Measurements from ENCODE around the gene FOXO1. TPM values are rescaled to one million over a fixed set of nuclear protein-coding genes. Genes with fewer than 3 reads are reported as not detected.

FOXO1 gene
- total RNA-seq, 1 donor from 2014 or later = 10.4 TPM

DNA sequence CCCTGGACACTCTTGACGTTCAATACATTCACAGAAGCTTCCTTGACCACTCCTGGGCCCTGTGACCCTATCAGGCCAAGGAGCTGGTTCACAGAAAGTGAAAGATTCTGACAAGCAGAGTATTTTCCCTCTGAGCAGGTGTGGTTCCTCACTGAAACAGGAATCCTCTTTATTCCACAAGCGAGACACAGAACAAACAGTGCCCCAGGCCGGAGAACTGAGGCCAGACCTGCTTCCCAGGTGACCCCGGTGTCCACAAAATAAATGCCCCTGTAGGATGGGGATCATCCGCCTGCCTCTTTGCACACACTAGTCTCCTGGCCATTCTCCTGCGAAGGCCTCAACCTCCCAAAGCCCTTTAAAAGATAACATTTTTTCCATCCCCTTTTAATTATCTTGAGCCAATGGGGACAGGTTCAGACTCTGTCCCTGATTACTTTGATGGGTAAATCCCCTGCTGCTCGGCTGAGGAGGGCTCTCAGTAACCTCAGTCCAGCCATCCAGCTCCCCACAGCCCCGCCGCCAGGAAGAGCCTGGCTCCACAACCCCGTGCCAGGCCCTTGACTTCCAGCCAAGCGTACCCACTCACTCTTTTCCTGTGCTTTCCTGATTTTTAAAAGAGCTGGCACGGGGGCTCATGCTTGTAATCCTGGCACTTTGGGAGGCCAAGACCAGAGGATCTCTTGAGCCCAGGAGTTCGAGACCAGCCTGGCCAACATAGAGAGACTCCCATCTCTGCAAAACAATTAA, 129.1 kb downstream of the FOXO1 start:
- Histone ChIP-seq H3K27ac (ENCODE audit: low read depth, low read length) (no peak overlapping the region), H3K9me3 (ENCODE audit: insufficient read depth, low read depth, low read length) (no peaks in the 10 kb centered on the region), H2AFZ (ENCODE audit: low read depth, low read length) (no peak overlapping the region), H3K4me2 (ENCODE audit: low read length) (no peak overlapping the region), H3K36me3 (ENCODE audit: insufficient read depth, low read length) (no peaks in the 10 kb centered on the region), H3K79me2 (ENCODE audit: insufficient read depth, low read length) (no peaks in the 10 kb centered on the region), H3K27me3 (ENCODE audit: insufficient read depth, low read length) (no peaks in the 10 kb centered on the region), H4K20me1 (ENCODE audit: insufficient read depth, low read length) (no peaks in the 10 kb centered on the region), H3K4me1 (ENCODE audit: insufficient read depth, low read length) (peaks cover 13% of the 10 kb centered on the region), H3K4me3 (ENCODE audit: insufficient read depth, low read depth, low read length) (no peak overlapping the region), H3K9ac (ENCODE audit: low read length) (no peak overlapping the region)
- Mint-ChIP-seq H3K9me3 (ENCODE audit: unreplicated experiment) (no peaks in the 10 kb centered on the region), H3K36me3 (ENCODE audit: low read depth, unreplicated experiment) (no peaks in the 10 kb centered on the region), H3K27me3 (ENCODE audit: low read depth, unreplicated experiment) (no peaks in the 10 kb centered on the region), H3K4me1 (ENCODE audit: low read depth, unreplicated experiment) (peaks cover 14% of the 10 kb centered on the region), H3K27ac (ENCODE audit: unreplicated experiment) (peak overlapping the region; percentile 34), H3K4me3 (ENCODE audit: unreplicated experiment) (no peak overlapping the region)
- no peak for FAIRE-seq
- DNase-seq (ENCODE audit: low read depth) = no peak
- TF ChIP-seq CTCF (IDR thresholded peaks at IDR 0.05; ENCODE audit: insufficient read depth, low read depth, low read length) (no peak), EZH2 (IDR thresholded peaks at IDR 0.05; ENCODE audit: insufficient read depth, low read length) (no peak)

DNA sequence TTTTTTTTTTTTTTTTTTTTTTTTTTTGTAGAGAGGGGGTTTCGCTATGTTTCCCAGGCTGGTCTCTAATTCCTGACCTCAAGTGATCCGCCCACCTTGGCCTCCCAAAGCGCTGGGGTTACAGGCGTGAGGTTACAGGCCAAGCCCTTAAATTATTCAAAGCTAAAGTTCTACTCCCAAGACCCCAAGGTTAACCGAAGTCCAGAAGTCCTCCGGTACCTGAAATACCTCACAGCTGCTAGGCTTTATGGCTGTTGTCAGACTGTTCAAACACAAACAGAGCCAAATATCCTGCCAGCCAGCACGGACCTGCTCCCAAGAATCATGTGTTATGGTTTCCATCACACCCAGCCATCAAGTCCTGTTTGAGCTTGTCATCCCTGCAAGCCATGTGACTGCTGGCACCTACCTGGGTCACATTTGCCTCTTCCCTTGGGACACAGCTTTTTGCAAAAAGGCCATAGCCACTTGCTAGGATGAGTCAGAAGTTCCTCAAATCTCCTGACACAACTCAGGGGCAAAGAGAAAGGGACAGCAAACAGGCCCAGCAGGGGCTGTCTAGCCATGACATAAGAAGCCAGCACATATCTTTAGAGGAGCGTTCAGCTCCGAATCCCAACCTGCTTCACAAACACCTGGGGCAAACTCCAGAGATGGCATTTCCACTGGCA, 129.9 kb downstream of the FOXO1 start:
- H3K36me3 ChIP-seq (ENCODE audit: insufficient read depth, low read length) = no peaks in the 10 kb centered on the region
- FAIRE-seq = no peak
- Mint-ChIP-seq H3K9me3 (ENCODE audit: unreplicated experiment) (peaks cover 2% of the 10 kb centered on the region), H3K4me1 (ENCODE audit: low read depth, unreplicated experiment) (peaks cover 14% of the 10 kb centered on the region), H3K27me3 (ENCODE audit: low read depth, unreplicated experiment) (no peaks in the 10 kb centered on the region), H3K36me3 (ENCODE audit: low read depth, unreplicated experiment) (no peaks in the 10 kb centered on the region), H3K4me3 (ENCODE audit: unreplicated experiment) (no peak overlapping the region), H3K27ac (ENCODE audit: unreplicated experiment) (no peak overlapping the region)
- no peak overlapping the region for H3K9ac ChIP-seq (ENCODE audit: low read length)
- DNase-seq (ENCODE audit: low read depth) = no peak
- H3K4me2 ChIP-seq (ENCODE audit: low read length) = no peak overlapping the region
- H3K9me3 ChIP-seq (ENCODE audit: insufficient read depth, low read depth, low read length) = no peaks in the 10 kb centered on the region
- H2AFZ ChIP-seq (ENCODE audit: low read depth, low read length) = no peak overlapping the region
- no peaks in the 10 kb centered on the region for H4K20me1 ChIP-seq (ENCODE audit: insufficient read depth, low read length)
- no peaks in the 10 kb centered on the region for H3K79me2 ChIP-seq (ENCODE audit: insufficient read depth, low read length)
- no peak overlapping the region for H3K27ac ChIP-seq (ENCODE audit: low read depth, low read length)
- H3K27me3 ChIP-seq (ENCODE audit: insufficient read depth, low read length) = no peaks in the 10 kb centered on the region
- TF ChIP-seq CTCF (IDR thresholded peaks at IDR 0.05; ENCODE audit: insufficient read depth, low read depth, low read length) (no peak), EZH2 (IDR thresholded peaks at IDR 0.05; ENCODE audit: insufficient read depth, low read length) (no peak)
- peaks cover 13% of the 10 kb centered on the region for H3K4me1 ChIP-seq (ENCODE audit: insufficient read depth, low read length)
- H3K4me3 ChIP-seq (ENCODE audit: insufficient read depth, low read depth, low read length) = no peak overlapping the region

Measured in astrocyte (in vitro differentiated cells and primary cell).